SK-N-MC (cell line): Measurements from ENCODE around the gene MST1.

Source experiments
- DNase-seq: peaks from one replicate; pipeline ENCODE4 v3.0.0-alpha.2; 2011; ENCODE audit warnings: low read depth, low spot score
- H3K27ac ChIP-seq: fragments of 200-600 bp; sonication (generic); 2 replicates; pipeline ENCODE4 v1.5.1; 2016; ENCODE audit warnings: mixed run types
- H3K36me3 ChIP-seq: fragments of 200-600 bp; sonication (generic); 2 replicates; pipeline ENCODE4 v1.6.1; 2017; ENCODE audit warnings: antibody characterized with exemption, low read length, mixed read lengths; ENCODE audit not compliant: insufficient read depth
- H3K4me3 ChIP-seq: fragments of 200-600 bp; sonication (generic); 2 replicates; pipeline ENCODE4 v1.5.1; 2016
- H3K9ac ChIP-seq: fragments of 200-600 bp; sonication (generic); 2 replicates; pipeline ENCODE4 v1.8.0; 2017; ENCODE audit warnings: mixed run types, mixed read lengths; ENCODE audit not compliant: insufficient read length
- H3K9me3 ChIP-seq: fragments of 200-600 bp; sonication (generic); 2 replicates; pipeline ENCODE4 v1.6.1; 2017; ENCODE audit warnings: low read depth, mild to moderate bottlenecking, antibody characterized with exemption, low read length, moderate library complexity, mixed read lengths
- EZH2 ChIP-seq: fragments of 200-600 bp; sonication (generic); IDR thresholded peaks from one replicate; pipeline ENCODE4 v1.6.1; 2017; ENCODE audit warnings: antibody characterized with exemption
- FOXP2 ChIP-seq: optimal IDR thresholded peaks from 2 replicates; pipeline ENCODE3; 2011; ENCODE audit warnings: mild to moderate bottlenecking, moderate library complexity; ENCODE audit not compliant: insufficient read depth; ENCODE audit errors: extremely low read length, control extremely low read depth
- POLR2AphosphoS5 ChIP-seq: IDR thresholded peaks from 2 replicates; pipeline ENCODE4 v1.6.1; 2012; ENCODE audit warnings: mild to moderate bottlenecking, low read depth, low read length, borderline replicate concordance

MST1 gene

DNA sequence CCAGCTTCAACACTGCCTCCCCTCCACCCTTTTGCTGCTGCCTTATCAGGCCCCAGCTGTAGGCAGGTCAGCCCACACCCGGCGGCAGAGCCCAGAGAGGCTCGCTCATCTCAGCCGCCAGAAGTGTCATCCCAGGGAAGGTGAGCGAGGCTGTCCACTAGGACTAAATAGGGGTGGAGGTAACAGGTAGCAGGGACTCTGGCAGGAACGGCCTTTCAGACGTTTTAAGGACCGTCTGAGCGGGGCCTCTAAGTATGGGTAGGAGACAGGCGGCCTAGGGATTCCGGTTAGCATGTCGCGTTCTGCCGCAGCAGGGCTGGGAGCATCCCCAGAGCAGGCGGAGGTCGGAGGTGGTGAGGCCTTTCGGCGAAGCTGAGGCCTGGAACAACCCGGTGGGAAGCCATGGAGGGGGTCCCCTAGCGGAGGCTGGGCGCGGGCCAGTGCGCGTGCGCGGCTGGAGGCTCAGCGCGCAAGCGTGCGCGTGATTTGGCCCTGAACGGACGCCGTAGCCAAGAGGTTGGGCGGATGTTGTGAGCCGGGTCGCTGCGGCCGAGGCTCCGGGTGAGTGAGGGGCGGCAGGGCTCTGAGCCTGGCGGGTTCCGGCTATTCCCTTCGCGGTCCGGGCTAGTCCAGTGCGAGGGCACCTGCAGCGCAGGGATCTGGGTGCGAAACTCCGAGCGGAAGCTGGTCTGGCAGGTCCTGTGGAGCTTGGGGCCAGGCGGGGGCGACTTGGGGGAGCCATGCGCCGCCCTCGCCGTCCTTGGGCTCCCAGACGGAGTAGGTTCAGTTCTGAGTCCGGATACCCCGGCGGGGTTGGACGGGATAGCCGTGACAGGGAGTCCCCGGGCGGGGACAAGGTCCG, at the start of gene MST1, which contains the start of gene RNF123:
Gene MST1 (minus strand): TSS at position 429 of the 862 bp plus-strand sequence. CDS start 783 bp downstream, outside the sequence.
Gene RNF123 (plus strand): TSS at position 512 of the 862 bp plus-strand sequence. CDS start 1,609 bp downstream, outside the sequence.
- Histone ChIP-seq H3K4me3 (peak within 1 kb of the TSS; percentile 85), H3K36me3 (no peaks in the 10 kb centered on the region), H3K9me3 (no peaks in the 10 kb centered on the region), H3K9ac (peak within 1 kb of the TSS; percentile 86), H3K27ac (no peak within 1 kb of the TSS)
- DNase-seq: peak; percentile 26
- TF ChIP-seq POLR2AphosphoS5 (peak; percentile 79), EZH2 (no peak)

DNA sequence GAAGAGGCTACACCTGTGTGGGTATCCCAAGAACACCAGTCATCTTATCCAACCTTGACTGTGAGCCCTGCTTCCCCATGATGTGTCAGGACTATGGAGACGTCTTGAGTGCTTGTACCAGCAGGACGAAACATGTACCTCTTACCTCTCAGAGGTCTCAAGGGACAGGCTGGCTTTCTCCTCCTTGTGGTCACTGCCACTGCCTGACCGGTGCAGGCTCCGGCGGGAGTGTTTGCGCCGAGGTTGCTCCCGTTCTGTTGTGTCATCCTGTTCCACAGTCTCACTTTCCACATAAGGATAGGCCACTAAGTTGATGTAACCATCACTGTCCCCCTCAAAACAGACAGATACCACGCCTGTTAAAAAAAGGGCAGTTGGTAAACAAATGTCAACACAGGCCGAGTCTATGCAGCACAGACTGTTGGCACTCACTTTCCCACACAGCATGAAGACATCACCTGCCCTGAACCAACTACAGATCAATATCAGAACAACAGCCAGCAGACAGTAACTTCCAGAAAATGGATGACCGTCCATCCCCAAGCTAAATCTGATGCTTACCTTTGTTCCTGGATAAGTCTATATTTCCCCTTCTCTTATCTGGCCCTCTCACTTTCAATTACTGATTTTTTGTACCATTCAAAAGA, 48.9 kb upstream of the MST1 start:
- Histone ChIP-seq H3K9me3 (no peaks in the 10 kb centered on the region), H3K9ac (no peak overlapping the region), H3K27ac (no peak overlapping the region), H3K36me3 (peaks cover 10% of the 10 kb centered on the region; the same call in 1 of the 2 replicates), H3K4me3 (no peak overlapping the region)
- no peak for DNase-seq
- TF ChIP-seq POLR2AphosphoS5 (no peak), EZH2 (no peak), FOXP2 (no peak)

DNA sequence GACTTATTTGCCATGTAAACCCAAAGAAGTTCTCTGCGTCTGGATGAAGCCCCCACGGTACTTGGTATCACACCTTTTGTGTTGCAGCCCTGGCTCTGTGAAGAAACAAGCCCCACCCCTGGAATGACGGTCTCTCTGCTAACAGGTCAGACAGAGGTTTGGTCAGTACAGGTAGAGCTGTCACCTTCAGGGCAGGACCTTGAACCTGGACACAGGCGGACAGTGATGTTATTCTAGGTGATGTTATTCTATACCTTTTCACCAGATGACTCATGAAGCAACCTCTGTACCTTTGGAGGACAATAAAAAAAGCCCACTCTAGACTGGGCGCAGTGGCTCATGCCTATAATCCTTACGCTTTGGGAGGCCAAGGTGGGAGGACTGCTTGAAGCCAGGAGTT, 45.5 kb upstream of the MST1 start:
- no peak overlapping the region for H3K27ac ChIP-seq
- no peaks in the 10 kb centered on the region for H3K9me3 ChIP-seq
- peaks cover 17% of the 10 kb centered on the region; the same call in 1 of the 2 replicates for H3K36me3 ChIP-seq
- TF ChIP-seq EZH2 (no peak), FOXP2 (no peak), POLR2AphosphoS5 (no peak)
- no peak overlapping the region for H3K9ac ChIP-seq
- no peak overlapping the region for H3K4me3 ChIP-seq
- DNase-seq: no peak

DNA sequence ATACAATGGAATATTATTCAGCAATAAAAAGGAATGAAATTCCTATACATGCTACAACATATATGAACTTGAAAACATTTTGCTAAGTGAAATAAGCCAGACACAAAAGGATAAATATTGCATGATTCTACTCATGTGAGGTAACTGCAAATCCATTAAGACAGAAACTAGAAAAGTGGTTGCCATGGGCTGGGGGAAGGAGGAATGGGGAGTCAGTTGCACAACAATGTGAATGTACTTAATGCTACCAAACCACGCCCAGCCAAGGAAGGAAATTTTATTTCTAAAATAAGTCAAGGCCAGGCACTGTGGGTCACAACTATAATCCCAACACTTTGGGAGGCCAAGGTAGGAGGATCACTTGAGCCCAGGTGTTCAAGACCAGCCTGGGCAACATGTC, 44.3 kb upstream of the MST1 start:
- no peak for DNase-seq
- no peaks in the 10 kb centered on the region for H3K9me3 ChIP-seq
- H3K4me3 ChIP-seq: no peak overlapping the region
- TF ChIP-seq EZH2 (no peak), FOXP2 (no peak), POLR2AphosphoS5 (no peak)
- H3K36me3 ChIP-seq: peaks cover 17% of the 10 kb centered on the region; the same call in 1 of the 2 replicates
- H3K27ac ChIP-seq: no peak overlapping the region
- H3K9ac ChIP-seq: no peak overlapping the region

DNA sequence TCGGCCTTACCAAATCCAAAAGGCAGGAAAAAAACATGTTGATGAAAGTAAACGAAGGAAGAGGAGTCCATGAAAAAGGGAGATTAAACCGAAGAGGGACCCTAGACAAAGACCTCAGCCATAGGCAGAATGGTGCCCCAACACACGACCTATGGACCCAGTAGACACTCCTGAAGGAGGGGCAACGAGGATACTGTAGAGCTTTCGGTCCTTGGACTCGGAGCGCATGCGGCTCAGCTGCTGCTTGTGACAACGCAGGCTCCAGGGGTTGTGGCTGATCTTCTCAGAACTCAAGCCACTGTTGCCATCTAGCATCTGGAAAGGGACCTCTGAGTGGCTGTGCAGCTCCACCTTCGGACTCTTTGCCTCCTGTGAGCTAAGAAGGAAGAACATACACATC, 43.3 kb upstream of the MST1 start:
- Histone ChIP-seq H3K36me3 (peaks cover 11% of the 10 kb centered on the region; the same call in 1 of the 2 replicates), H3K27ac (no peak overlapping the region), H3K9ac (no peak overlapping the region), H3K9me3 (no peaks in the 10 kb centered on the region), H3K4me3 (no peak overlapping the region)
- TF ChIP-seq POLR2AphosphoS5 (no peak), EZH2 (no peak), FOXP2 (no peak)
- no peak for DNase-seq

DNA sequence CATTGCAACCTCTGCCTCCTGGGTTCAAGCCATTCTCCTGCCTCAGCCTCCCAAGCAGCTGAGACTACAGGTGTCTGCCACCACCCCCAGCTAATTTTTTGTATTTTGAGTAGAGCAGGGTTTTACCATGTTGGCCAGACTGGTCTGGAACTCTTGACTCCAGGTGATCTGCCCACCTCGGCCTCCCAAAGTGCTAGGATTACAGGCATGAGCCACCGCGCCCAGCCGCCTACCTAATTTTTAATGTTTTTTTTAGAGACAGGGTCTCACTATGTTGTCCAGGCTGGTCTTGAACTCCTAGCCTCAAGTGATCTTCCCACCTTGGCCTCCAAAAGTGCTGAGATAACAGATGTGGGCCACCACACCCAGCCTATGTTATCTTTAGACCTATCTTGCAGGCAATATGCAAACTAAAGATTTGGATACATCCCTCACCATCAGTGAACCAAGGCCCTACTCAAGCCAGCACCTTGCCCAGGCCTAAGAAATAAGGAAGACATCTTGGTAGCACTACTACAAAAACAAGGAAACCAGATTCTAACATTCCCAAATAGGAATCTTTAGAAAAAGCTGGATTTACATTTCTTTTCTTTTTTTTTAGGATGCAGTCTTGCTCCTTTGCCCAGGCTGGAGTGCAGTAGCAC, 40.8 kb upstream of the MST1 start:
- no peak overlapping the region for H3K27ac ChIP-seq
- DNase-seq: no peak
- no peak overlapping the region for H3K4me3 ChIP-seq

DNA sequence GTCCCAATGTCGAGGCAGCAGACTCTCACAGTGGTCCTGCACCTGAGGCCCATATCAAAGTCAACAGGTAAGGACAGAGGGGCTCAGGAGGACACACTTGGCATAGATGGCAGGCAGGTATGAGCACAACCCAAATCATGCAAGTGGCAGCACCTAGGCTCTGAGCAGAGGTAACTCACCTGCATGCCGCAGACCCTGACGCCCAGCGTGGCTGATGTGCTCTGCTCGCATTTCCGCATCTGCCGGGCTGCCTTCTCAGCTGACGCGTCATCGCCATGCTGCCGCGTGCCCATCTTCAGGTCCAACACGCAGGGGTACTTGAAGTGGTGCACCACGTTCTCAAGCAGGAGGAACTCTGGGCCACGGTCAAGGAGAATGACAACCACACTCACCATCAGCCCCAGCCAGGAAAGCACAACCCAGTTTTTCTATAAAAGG, 38.7 kb upstream of the MST1 start:
- DNase-seq: no peak
- H3K27ac ChIP-seq: no peak overlapping the region
- TF ChIP-seq FOXP2: no peak
- no peak for TF ChIP-seq POLR2AphosphoS5
- no peak for TF ChIP-seq EZH2
- no peak overlapping the region for H3K9ac ChIP-seq
- H3K9me3 ChIP-seq: no peaks in the 10 kb centered on the region
- H3K36me3 ChIP-seq: peaks cover 5% of the 10 kb centered on the region; the same call in 1 of the 2 replicates
- H3K4me3 ChIP-seq: no peak overlapping the region

More for the DNA sequence above, 40.8 kb upstream of the MST1 start:
- H3K36me3 ChIP-seq: peaks cover 10% of the 10 kb centered on the region; the same call in 1 of the 2 replicates
- no peak overlapping the region for H3K9ac ChIP-seq
- H3K9me3 ChIP-seq: no peaks in the 10 kb centered on the region
- TF ChIP-seq FOXP2 (no peak), POLR2AphosphoS5 (no peak), EZH2 (no peak)

DNA sequence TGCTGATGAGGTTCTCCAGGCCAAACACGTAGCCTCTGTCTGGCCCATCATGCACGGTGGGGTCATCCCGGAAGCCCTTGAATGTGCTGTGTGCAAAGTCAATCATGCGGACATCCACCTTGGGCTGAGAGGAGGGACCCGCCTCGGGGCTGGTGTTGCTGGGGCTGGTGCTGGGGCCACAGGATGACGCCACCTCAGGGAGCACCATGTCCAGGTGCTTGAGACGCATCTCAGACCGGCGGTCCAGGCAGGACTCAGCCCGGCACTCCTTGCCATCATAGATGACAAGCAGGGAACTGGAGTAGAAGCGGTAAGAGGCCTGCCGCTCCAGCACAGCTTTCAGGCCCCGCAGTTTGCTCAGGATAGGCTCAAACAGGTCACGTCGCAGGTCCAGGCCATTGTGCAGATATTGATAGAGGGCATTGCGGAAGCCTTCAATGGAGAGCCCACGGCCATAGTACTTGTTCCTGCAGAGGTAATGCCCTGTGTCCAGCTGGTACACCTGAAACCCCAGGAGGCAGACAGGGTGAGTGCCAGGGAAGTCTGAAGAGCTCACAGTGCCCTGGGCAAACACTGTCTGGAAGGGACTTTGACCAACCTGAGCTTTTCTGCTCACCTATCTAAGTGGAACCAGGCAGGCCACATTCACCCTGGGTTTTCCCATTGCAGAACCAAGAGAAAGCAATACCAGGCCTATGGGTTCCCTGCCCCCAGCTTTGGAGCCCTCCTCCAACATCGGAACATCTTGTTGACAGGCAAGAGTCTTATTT, 38.1 kb upstream of the MST1 start:
- no peak overlapping the region for H3K27ac ChIP-seq
- no peaks in the 10 kb centered on the region; the same call in 1 of the 2 replicates for H3K36me3 ChIP-seq
- no peak for DNase-seq
- no peak overlapping the region for H3K4me3 ChIP-seq
- TF ChIP-seq POLR2AphosphoS5 (no peak), FOXP2 (no peak), EZH2 (no peak)
- no peak overlapping the region for H3K9ac ChIP-seq
- no peaks in the 10 kb centered on the region for H3K9me3 ChIP-seq
